ENCODE measurements around the gene CRYL1. TPM values are rescaled to one million over a fixed set of nuclear protein-coding genes. Genes with fewer than 3 reads are reported as not detected.

CRYL1 gene
- total and polyA plus RNA-seq, 2 of the 4 experiments (the other 2 are of a cell fraction): 11.7 to 16.4 TPM

DNA sequence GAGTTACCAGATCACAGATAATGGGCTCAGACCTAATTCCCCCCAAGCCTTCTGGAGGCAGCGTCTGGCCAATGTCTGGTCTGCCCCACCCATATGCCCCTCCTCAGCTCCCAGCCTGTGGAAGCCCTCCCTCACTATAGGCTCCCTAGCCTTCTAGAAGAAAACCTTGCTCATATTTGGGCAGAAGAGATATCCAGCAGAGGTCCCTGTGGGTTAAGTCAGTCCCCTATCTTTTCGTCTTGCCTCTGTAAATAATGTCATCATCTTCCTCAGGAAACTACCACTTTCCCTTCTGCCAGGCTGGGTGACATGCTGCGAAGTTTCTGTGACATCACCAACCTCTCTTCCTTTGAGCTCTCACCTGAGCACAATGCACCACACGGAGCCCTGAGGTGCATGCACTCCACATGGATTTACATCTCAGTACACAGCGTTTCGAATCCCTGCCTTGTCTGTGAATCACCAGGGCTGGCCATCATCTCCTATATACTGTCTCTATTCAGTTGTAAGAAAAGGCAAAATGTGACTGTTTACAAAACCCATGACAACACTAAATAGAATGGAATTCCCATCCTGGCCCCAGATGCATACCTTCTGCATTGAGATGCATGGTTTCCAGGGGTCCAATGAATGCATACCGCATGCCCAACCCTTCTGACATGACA is 112.8 kb downstream of the CRYL1 start:
- Histone ChIP-seq H4K91ac (ENCODE audit: insufficient read depth, low read depth, low read length) (peak overlapping the region; percentile 20; the same call in 1 of the 2 replicates), H3K9me1 (ENCODE audit: insufficient read depth, low read length) (peaks cover 6% of the 10 kb centered on the region; the same call in 1 of the 2 replicates), H3K23ac (ENCODE audit: low read depth, low read length) (no peak overlapping the region), H3K9ac (ENCODE audit: low read depth, low read length) (no peak overlapping the region), H3K18ac (ENCODE audit: low read depth, low read length) (no peak overlapping the region), H3K4me2 (ENCODE audit: low read depth, low read length) (peak overlapping the region; percentile 54), H3K36me3 (ENCODE audit: control insufficient read depth, insufficient read depth, low read length) (no peaks in the 10 kb centered on the region), H3K14ac (replicated peaks; ENCODE audit: low read depth, low read length) (no peak overlapping the region), H2BK20ac (ENCODE audit: low read depth, low read length) (peak overlapping the region; percentile 66; the same call in 1 of the 2 replicates), H3K4me3 (ENCODE audit: insufficient read depth, low read depth, low read length) (no peak overlapping the region), H2AK5ac (ENCODE audit: low read depth, low read length) (peak overlapping the region; percentile 71; the same call in 1 of the 2 replicates), H3K27ac (ENCODE audit: insufficient read depth, low read length) (no peak overlapping the region), H2BK5ac (ENCODE audit: low read depth, low read length, poor library complexity, severe bottlenecking) (no peak overlapping the region), H3K9me3 (ENCODE audit: control insufficient read depth, insufficient read depth, low read length) (no peaks in the 10 kb centered on the region), H3K27me3 (ENCODE audit: control insufficient read depth, insufficient read depth, low read length) (peaks cover 10% of the 10 kb centered on the region), H3K4me1 (ENCODE audit: control insufficient read depth, insufficient read depth, low read length) (peaks cover 7% of the 10 kb centered on the region), H2BK15ac (ENCODE audit: low read depth, low read length) (no peak overlapping the region), H4K8ac (ENCODE audit: low read depth in 2 of 2, low read length in 2 of 2) (peak overlapping the region in 1 of 2 experiments; percentile 32; a peak in 1 of 4 replicates), H4K5ac (ENCODE audit: low read depth, low read length) (no peak overlapping the region), H2AFZ (replicated peaks; ENCODE audit: low read length, poor library complexity) (peak overlapping the region; percentile 39), H3K56ac (ENCODE audit: extremely low read depth, insufficient read depth, low read length) (no peak overlapping the region), H3K79me1 (ENCODE audit: low read depth in 1 of 2, low read length in 2 of 2) (no peaks in the 10 kb centered on the region), H4K20me1 (ENCODE audit: insufficient read depth, low read length) (no peaks in the 10 kb centered on the region), H2AK9ac (replicated peaks; ENCODE audit: low read depth, low read length, poor library complexity) (no peak overlapping the region), H3K4ac (ENCODE audit: low read depth, low read length) (peak overlapping the region; percentile 30), H2BK120ac (ENCODE audit: low read depth, low read length) (peak overlapping the region; percentile 2)
- TF ChIP-seq, protein P1, sequence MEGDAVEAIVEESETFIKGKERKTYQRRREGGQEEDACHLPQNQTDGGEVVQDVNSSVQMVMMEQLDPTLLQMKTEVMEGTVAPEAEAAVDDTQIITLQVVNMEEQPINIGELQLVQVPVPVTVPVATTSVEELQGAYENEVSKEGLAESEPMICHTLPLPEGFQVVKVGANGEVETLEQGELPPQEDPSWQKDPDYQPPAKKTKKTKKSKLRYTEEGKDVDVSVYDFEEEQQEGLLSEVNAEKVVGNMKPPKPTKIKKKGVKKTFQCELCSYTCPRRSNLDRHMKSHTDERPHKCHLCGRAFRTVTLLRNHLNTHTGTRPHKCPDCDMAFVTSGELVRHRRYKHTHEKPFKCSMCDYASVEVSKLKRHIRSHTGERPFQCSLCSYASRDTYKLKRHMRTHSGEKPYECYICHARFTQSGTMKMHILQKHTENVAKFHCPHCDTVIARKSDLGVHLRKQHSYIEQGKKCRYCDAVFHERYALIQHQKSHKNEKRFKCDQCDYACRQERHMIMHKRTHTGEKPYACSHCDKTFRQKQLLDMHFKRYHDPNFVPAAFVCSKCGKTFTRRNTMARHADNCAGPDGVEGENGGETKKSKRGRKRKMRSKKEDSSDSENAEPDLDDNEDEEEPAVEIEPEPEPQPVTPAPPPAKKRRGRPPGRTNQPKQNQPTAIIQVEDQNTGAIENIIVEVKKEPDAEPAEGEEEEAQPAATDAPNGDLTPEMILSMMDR (conservative IDR thresholded peaks at IDR 0.05; ENCODE audit: low read depth, low read length): 0 out of 2 replicates have a peak, but pooled peaks have one; percentile 4
- TF ChIP-seq RAD21 (IDR thresholded peaks at IDR 0.05; ENCODE audit: low read length): no peak
- dilution Hi-C loops (cut with HindIII; ENCODE audit: low sequenced_read_pairs, unreplicated experiment): no loop called here
- intact Hi-C loops (cut with micrococcal nuclease): no loop called here
- WGBS, 2 experiments (ENCODE audit: extremely low coverage in 2 of 2, insufficient read length in 1 of 2): 34% methylated on average over 2 of the region's 7 CpGs; no CpG with 5 or more reads in 1 of the 2 experiments
- peak; percentile 91 for ATAC-seq (ENCODE audit: low read depth)
- POLR2A ChIA-PET (ENCODE audit: unreplicated experiment): no interaction called here
- in situ Hi-C loops (cut with MboI; ENCODE audit: low sequenced_read_pairs): no loop called here
- peak; percentile 71 for DNase-seq
- CTCF ChIA-PET: no interaction called here
- BruUV-seq (replicated peaks): no TSS peak
